HG03039 (cell line): Measurements from ENCODE around the gene TBC1D4.
A peak's percentile ranks its signal among the peaks of the same experiment; 100 is the strongest.
"Not testable (repeated sequence)": the region's sequence is repeated elsewhere in the genome, so short reads cannot be mapped to it uniquely, and the experiment has no call there.

Source experiments
- ATAC-seq: cut with Tn5 transposase; IDR thresholded peaks from one replicate; pipeline ENCODE4 v1.9.1; 2021; ENCODE audit warnings: mild to moderate bottlenecking, moderate library complexity; ENCODE audit not compliant: unreplicated experiment

The TBC1D4 gene

GRCh38 chr13:75455962-75456361 lies 26.0 kb downstream of the TBC1D4 start:
- no peak for ATAC-seq

- no peak for ATAC-seq
Observed at GRCh38 chr13:75454497-75454896, 27.5 kb downstream of the TBC1D4 start.

GRCh38 chr13:75452564-75452963 lies 29.4 kb downstream of the TBC1D4 start:
- ATAC-seq = no peak

DNA sequence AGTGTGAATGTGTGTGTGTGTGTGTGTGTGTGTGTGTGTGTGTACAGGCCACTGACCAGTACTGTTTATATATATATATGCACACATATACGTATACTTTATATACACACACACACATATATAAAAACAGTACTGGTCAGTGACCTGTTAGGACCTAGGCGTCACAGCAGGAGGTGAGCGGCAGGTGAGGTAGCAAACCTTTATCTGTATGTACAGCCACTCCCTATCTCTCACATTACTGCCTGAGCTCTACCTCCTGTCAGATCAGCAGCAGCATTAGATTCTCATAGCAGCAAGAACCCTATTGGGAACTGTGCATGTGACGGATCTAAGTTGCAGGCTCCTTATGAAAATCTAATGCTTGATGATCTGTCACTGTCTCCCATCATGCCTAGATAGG lies 34.5 kb downstream of the TBC1D4 start:
- no peak for ATAC-seq

DNA sequence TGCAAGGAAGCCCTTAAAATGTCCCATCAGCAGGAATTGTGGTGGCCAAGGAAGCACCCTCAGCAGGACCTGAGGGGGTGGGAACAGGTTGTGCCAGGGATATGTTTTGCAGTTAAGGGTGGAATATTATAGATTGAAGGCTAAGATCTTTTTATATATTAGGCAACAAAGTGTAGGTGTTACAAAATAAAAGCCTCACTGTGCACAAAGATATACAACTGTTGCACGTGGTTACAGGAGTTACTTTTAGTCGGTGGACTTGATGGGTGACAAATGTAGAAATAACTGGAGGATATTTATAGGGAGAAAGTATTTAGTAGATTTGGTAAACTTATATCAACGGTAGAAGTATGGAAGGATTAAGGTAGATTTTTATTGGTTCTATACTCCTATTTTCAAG lies 35.1 kb downstream of the TBC1D4 start:
- ATAC-seq = no peak

DNA sequence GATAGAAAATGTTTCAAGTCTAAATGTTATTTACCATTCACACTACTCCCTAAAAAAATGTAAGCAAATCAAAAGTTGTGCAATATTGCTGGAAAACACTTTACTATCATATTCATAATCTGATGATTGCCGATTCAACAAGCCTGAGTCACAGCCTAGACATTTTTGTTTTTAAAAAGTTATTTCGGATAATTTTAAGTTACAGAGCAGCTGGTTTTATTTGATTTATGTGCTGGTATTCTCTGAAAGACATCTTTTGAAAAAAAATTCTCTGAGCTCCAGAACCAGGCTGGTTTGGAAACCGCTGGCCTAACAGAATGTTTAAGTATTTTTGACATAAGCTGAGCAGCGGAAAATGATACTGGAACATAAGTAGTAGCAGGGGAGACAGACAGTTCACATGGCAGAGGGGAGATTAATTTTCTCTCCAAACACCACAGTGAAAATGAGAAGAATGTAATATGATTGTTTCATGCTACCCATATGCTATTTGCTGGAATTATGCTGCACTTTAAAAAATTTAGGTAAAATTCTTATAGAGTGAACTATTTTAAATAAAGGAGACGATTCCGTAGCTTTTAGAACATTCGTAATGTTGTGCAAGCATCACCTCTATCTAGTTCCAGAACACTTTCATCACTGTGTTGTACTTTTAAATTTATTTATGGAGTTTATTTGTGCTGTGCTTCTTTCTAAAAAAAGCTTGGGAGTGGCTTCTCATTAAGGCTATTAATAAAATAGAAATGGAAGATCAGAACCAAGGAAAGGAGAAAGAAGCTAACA lies 36.1 kb downstream of the TBC1D4 start:
- ATAC-seq = no peak

- no peak for ATAC-seq
Observed at GRCh38 chr13:75444016-75444415, 38.0 kb downstream of the TBC1D4 start.

- ATAC-seq = no peak
Observed at GRCh38 chr13:75443356-75443958, 38.5 kb downstream of the TBC1D4 start.

DNA sequence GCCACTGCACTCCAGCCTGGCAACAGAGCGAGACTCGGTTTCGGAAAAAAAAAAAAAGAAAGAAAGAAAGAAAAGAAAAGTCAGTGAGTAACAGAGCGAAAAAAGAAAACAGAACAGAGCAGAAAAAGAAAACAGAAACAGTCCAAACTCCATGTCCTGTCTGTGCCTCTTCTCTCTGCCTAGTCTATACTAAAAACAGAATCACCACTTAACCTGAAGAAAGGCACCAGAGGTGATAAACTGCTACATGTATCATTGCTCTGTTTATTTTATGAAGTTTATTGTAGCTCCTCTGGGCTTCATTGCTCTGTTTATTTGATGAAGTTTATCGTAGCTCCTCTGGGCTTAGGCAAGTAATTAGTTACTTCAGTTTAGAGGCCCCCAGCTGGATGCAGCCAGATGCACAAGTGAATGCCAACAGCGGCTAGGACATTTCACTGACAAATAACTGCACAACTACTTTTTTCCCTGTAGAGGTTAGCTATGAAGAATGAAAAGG lies 39.2 kb downstream of the TBC1D4 start:
- no peak for ATAC-seq

GRCh38 chr13:75440100-75440499 lies 41.9 kb downstream of the TBC1D4 start:
- ATAC-seq = no peak

- no peak for ATAC-seq
Observed at GRCh38 chr13:75437582-75438318, 44.2 kb downstream of the TBC1D4 start.

- not testable (repeated sequence) for ATAC-seq
Observed at GRCh38 chr13:75434126-75434525, 47.8 kb downstream of the TBC1D4 start.

DNA sequence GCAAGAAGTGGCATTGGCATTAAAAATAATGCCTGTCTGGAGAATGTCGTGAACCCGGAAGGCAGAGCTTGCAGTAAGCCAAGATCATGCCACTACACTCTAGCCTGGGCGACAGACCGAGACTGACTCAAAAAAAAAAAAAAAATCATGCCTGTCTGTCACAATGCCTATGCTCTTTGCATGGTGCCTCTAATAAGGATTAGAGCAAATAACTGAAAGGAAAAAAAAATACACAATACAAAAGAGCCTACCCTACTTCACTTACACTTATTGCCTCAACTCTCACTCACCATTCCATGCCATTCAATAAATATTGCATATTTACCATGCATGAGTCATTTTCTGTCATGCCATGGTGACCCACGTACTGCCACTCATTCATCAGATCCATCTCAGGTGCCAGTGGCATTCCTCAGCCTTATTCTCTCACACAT lies 49.1 kb downstream of the TBC1D4 start:
- ATAC-seq = no peak

GRCh38 chr13:75432045-75432444 lies 49.9 kb downstream of the TBC1D4 start:
- no peak for ATAC-seq

GRCh38 chr13:75430436-75431209 lies 51.3 kb downstream of the TBC1D4 start:
- ATAC-seq = no peak

DNA sequence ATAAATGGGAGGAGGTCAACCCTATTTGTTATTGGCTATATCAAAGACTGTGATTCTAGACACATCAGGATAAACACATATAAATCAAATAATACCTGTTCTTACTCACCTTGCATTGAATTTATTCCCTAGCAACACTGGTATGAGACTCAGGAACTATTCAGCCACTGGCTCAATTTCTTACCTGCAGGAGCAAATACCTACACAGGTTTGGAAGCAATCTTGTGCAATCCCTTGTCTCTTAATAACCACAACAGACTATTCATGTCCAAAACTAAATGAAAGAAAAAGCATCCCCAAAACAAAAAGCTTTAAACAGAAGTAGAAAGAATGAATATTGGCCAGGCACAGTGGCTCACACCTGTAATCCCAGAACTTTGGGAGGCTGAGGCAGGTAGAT lies 55.5 kb downstream of the TBC1D4 start:
- no peak for ATAC-seq

DNA sequence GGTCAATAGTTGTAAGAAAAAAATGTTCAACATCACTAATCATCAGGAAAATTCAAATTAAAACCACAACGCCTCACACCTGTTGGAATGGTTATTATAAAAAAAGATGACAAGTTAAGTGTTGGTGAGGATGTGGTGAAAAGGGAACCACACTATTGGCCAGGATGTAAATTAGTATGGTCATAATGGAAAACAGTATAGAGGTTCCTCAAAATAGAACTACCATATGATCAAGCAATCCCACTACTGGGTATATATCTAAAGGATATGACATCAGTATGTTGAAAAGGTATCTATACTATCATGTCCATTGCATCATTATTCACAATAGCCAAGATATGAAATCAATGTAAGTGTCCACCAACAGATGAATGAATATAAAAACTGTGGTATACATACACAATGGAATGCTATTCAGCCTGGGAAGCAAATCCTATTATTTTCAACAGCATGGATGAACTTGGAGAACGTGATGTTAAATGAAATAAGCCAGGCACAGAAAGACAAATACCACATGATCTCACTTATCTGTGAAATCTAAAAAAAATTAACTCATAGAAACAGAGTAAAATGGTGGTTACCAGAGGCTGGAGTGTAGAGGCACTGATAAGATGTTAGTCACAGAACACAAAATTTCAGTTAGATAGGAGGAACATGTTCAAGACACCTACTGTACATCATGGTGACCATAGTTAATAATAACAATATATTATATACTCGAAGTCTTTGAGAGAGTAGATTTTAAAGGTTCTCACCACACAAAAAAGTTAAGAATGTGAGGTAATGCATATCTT lies 56.6 kb downstream of the TBC1D4 start:
- peak; percentile 56 for ATAC-seq

DNA sequence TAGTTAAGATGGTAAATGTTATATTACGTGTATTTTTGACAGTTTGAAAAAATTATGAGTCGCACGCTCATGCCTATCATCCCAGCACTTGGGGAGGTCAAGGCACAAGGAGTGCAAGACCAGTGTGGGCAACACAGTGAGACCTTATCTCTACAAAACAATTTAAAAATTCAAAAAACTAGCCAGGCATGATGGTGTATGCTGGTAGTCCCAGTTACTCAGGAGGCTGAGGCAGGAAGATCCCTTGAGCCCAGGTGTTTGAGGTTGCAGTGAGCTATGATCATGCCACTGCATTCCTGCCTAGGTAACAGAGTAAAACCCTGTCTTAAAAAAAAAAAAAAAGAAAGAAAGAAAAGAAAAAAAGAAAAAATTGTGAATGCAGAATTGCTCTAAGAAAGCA lies 58.0 kb downstream of the TBC1D4 start:
- no peak for ATAC-seq

GRCh38 chr13:75422028-75422427 lies 59.9 kb downstream of the TBC1D4 start:
- no peak for ATAC-seq

- ATAC-seq = no peak
Observed at GRCh38 chr13:75421133-75421532, 60.8 kb downstream of the TBC1D4 start.
